Endodermal cell (in vitro differentiated cells): ENCODE measurements around the gene ZNF385D. TPM values are rescaled to one million over a fixed set of nuclear protein-coding genes. Genes with fewer than 3 reads are reported as not detected.

Source experiments
- DNase-seq: peaks from one replicate; pipeline ENCODE4 v3.0.0-alpha.2; 2017
- H3K27ac ChIP-seq: 2 replicates; pipeline ENCODE4 v1.5.1; 2013; ENCODE audit warnings: mild to moderate bottlenecking, low read depth, low read length, moderate library complexity
- H3K27me3 ChIP-seq: 2 replicates; pipeline ENCODE4 v1.6.1; 2013; ENCODE audit warnings: mild to moderate bottlenecking, low read length, moderate library complexity; ENCODE audit not compliant: insufficient read depth, control insufficient read depth, poor library complexity, severe bottlenecking
- H3K36me3 ChIP-seq: 2 replicates; pipeline ENCODE4 v1.7.0; 2013; ENCODE audit warnings: mild to moderate bottlenecking, low read length, moderate library complexity; ENCODE audit not compliant: control insufficient read depth, insufficient read depth
- H3K4me1 ChIP-seq: one replicate; pipeline ENCODE4 v1.7.0; 2013; ENCODE audit warnings: low read length; ENCODE audit not compliant: control insufficient read depth, insufficient read depth
- H3K4me3 ChIP-seq: 2 replicates; pipeline ENCODE4 v1.5.1; 2013; ENCODE audit warnings: mild to moderate bottlenecking, low read length, moderate library complexity
- H3K9ac ChIP-seq: 2 replicates; pipeline ENCODE4 v1.6.1; 2013; ENCODE audit warnings: mild to moderate bottlenecking, low read length, moderate library complexity; ENCODE audit not compliant: poor library complexity, severe bottlenecking; ENCODE audit errors: extremely low read depth
- H3K9me3 ChIP-seq: 2 replicates; pipeline ENCODE4 v1.6.1; 2013; ENCODE audit warnings: mild to moderate bottlenecking, low read length, moderate library complexity; ENCODE audit not compliant: control insufficient read depth
- H3K27ac Mint-ChIP-seq: 2 replicates; pipeline ENCODE4 v1.8.0; 2020; ENCODE audit warnings: mixed read lengths
- H3K27me3 Mint-ChIP-seq: 2 replicates; pipeline ENCODE4 v1.8.0; 2021; ENCODE audit warnings: mild to moderate bottlenecking, mixed read lengths; ENCODE audit not compliant: insufficient read depth
- H3K36me3 Mint-ChIP-seq: 2 replicates; pipeline ENCODE4 v1.8.0; 2020; ENCODE audit warnings: low read depth, mixed read lengths
- H3K4me1 Mint-ChIP-seq: 2 replicates; pipeline ENCODE4 v1.8.0; 2020; ENCODE audit warnings: mixed read lengths
- H3K4me3 Mint-ChIP-seq: 2 replicates; pipeline ENCODE4 v1.8.0; 2020; ENCODE audit warnings: mild to moderate bottlenecking, moderate library complexity, mixed read lengths
- H3K9me3 Mint-ChIP-seq: 2 replicates; pipeline ENCODE4 v1.8.0; 2020; ENCODE audit warnings: mild to moderate bottlenecking, mixed read lengths
- CTCF ChIP-seq: fragments of 200-600 bp; sonication (generic); conservative IDR thresholded peaks from 2 replicates; pipeline ENCODE4 v1.5.0; 2021; ENCODE audit warnings: antibody characterized with exemption, mild to moderate bottlenecking
- WGBS, 2 experiments: methylation state at CpG; one replicate each; pipeline versions ENCODE4 v1.1.5 to v1.1.7; 2013; ENCODE audit warnings: missing lambda C conversion rate in 2 of 2, mixed read lengths in 1 of 2; ENCODE audit not compliant: insufficient coverage in 1 of 2, insufficient read length in 1 of 2; 5-methylcytosine and 5-hydroxymethylcytosine counted together
- total RNA-seq, 2 donors: library from RNA; stranded (reverse); fragmentation: NEBNext Ultra II Directional in 1 of 2; extraction: Animal tissue kit (Norgen Biotek cat#: 25700) in 1 of 2; gene quantifications; 2 replicates in 1 of 2; 3 replicates in 1 of 2; pipeline ENCODE4 v1.2.1, GENCODE V29; 2021

The ZNF385D gene
- total RNA-seq, 2 donors from 2014 or later = 1.1 to 3.7 TPM

GRCh38 chr3:21754839-21755238, 3.8 kb upstream of the ZNF385D start:
- Mint-ChIP-seq H3K4me3 (no peak overlapping the region), H3K27ac (no peak overlapping the region), H3K9me3 (no peaks in the 10 kb centered on the region), H3K36me3 (no peaks in the 10 kb centered on the region), H3K27me3 (peaks cover 13% of the 10 kb centered on the region), H3K4me1 (peaks cover 16% of the 10 kb centered on the region)
- DNase-seq = no peak
- Histone ChIP-seq H3K36me3 (no peaks in the 10 kb centered on the region), H3K9ac (no peak overlapping the region), H3K4me3 (no peak overlapping the region), H3K27ac (no peak overlapping the region), H3K4me1 (no peaks in the 10 kb centered on the region), H3K9me3 (no peaks in the 10 kb centered on the region), H3K27me3 (peaks cover 10% of the 10 kb centered on the region)
- WGBS, 2 experiments = 90% methylated on average over 1 of the region's 1 CpG; no CpG with 5 or more reads in 1 of the 2 experiments
- no peak for TF ChIP-seq CTCF

GRCh38 chr3:21752749-21753347, 1.8 kb upstream of the ZNF385D start:
- Histone ChIP-seq H3K9ac (no peak overlapping the region), H3K4me3 (no peak overlapping the region), H3K9me3 (no peaks in the 10 kb centered on the region), H3K27ac (no peak overlapping the region), H3K4me1 (no peaks in the 10 kb centered on the region), H3K36me3 (no peaks in the 10 kb centered on the region), H3K27me3 (peaks cover 19% of the 10 kb centered on the region)
- Mint-ChIP-seq H3K27ac (no peak overlapping the region), H3K4me1 (peaks cover 16% of the 10 kb centered on the region), H3K9me3 (no peaks in the 10 kb centered on the region), H3K4me3 (no peak overlapping the region), H3K27me3 (peaks cover 30% of the 10 kb centered on the region), H3K36me3 (no peaks in the 10 kb centered on the region)
- 40% methylated on average over 2 of the region's 3 CpGs; no CpG with 5 or more reads in 1 of the 2 experiments for WGBS, 2 experiments
- TF ChIP-seq CTCF = peak; percentile 88
- no peak for DNase-seq

GRCh38 chr3:21751886-21752285, 876 bp upstream of the ZNF385D start:
- Histone ChIP-seq H3K4me3 (no peak overlapping the region), H3K36me3 (no peaks in the 10 kb centered on the region), H3K9me3 (no peaks in the 10 kb centered on the region), H3K27me3 (peaks cover 19% of the 10 kb centered on the region), H3K9ac (no peak overlapping the region), H3K4me1 (no peaks in the 10 kb centered on the region), H3K27ac (no peak overlapping the region)
- H3K27ac Mint-ChIP-seq = no peak overlapping the region
- peaks cover 33% of the 10 kb centered on the region for H3K27me3 Mint-ChIP-seq
- peak overlapping the region; percentile 66 for H3K4me3 Mint-ChIP-seq
- no peaks in the 10 kb centered on the region for H3K36me3 Mint-ChIP-seq
- no peaks in the 10 kb centered on the region for H3K9me3 Mint-ChIP-seq
- peaks cover 16% of the 10 kb centered on the region for H3K4me1 Mint-ChIP-seq
- no peak for DNase-seq
- 67% methylated on average over 4 of the region's 6 CpGs; no CpG with 5 or more reads in 1 of the 2 experiments for WGBS, 2 experiments
- no peak for TF ChIP-seq CTCF
